SU-DHL-6 (cell line): ENCODE data around the gene MAP2.

Experiments
- CTCF ChIP-seq: fragments of 200-600 bp; sonication (generic); IDR thresholded peaks from one replicate; pipeline ENCODE4 v1.5.1; 2017; ENCODE audit warnings: antibody characterized with exemption, mild to moderate bottlenecking, low read length, moderate library complexity; ENCODE audit not compliant: insufficient read depth, poor library complexity, severe bottlenecking
- EZH2phosphoT487 ChIP-seq: fragments of 200-600 bp; sonication (generic), shearing (Covaris generic); conservative IDR thresholded peaks from 2 replicates; pipeline ENCODE4 v1.6.1; 2018; ENCODE audit warnings: mild to moderate bottlenecking, antibody characterized with exemption, low read length, moderate library complexity, mixed read lengths

GRCh38 chr2:209663139-209663538 lies 239.3 kb downstream of the MAP2 start:
- TF ChIP-seq CTCF: no peak
- TF ChIP-seq EZH2phosphoT487: no peak
